Upper lobe of right lung (tissue), 1 donor: ENCODE measurements around the gene ZNF618. TPM values are rescaled to one million over a fixed set of nuclear protein-coding genes. Genes with fewer than 3 reads are reported as not detected.

Source experiments
- ATAC-seq: fragments of 200-7000 bp; cut with Tn5 transposase; one replicate; pipeline ENCODE4 v1.9.1; 2020; ENCODE audit warnings: mild to moderate bottlenecking, moderate library complexity
- DNase-seq: peaks from one replicate; pipeline ENCODE4 v3.0.0-alpha.2; 2020
- H3K27ac ChIP-seq: fragments of 200-600 bp; one replicate; pipeline ENCODE4 v1.8.0; 2022
- H3K27me3 ChIP-seq: fragments of 200-600 bp; one replicate; pipeline ENCODE4 v1.8.0; 2022; ENCODE audit warnings: mild to moderate bottlenecking
- H3K36me3 ChIP-seq: fragments of 200-600 bp; one replicate; pipeline ENCODE4 v1.8.0; 2022
- H3K4me1 ChIP-seq: fragments of 200-600 bp; one replicate; pipeline ENCODE4 v1.8.0; 2022
- H3K4me3 ChIP-seq: fragments of 200-600 bp; one replicate; pipeline ENCODE4 v1.8.0; 2022; ENCODE audit warnings: mild to moderate bottlenecking
- H3K9me3 ChIP-seq: fragments of 200-600 bp; one replicate; pipeline ENCODE4 v1.8.0; 2022
- intact Hi-C: fragments of 100-400 bp; cut with DNase I; formaldehyde crosslinking; loops from one replicate; pipeline ENCODE4 v1.11.0; 2022
- total RNA-seq: library from RNA; stranded (reverse); fragmentation: NEBNext Ultra II Directional; extraction: Animal tissue kit (Norgen Biotek cat#: 25700); gene quantifications from one replicate; pipeline ENCODE4 v1.2.1, GENCODE V29; 2021
- TF ChIP-seq, protein P1 (sequence below): fragments of 200-600 bp; IDR thresholded peaks from one replicate; pipeline ENCODE4 v1.8.0; 2022; ENCODE audit warnings: antibody characterized with exemption
- donor health status: DM: no; HTN: yes; CAD: no; lungs with severe emphysema.

ZNF618 gene
- total RNA-seq, 1 donor from 2014 or later: 9.8 TPM

- Histone ChIP-seq H3K36me3 (no peaks in the 10 kb centered on the region), H3K27me3 (no peaks in the 10 kb centered on the region), H3K4me1 (peaks cover 16% of the 10 kb centered on the region), H3K9me3 (no peaks in the 10 kb centered on the region), H3K27ac (no peak overlapping the region), H3K4me3 (no peak overlapping the region)
- DNase-seq (no peak), ATAC-seq (no peak)
- intact Hi-C loops: no loop called here
- TF ChIP-seq, protein P1, sequence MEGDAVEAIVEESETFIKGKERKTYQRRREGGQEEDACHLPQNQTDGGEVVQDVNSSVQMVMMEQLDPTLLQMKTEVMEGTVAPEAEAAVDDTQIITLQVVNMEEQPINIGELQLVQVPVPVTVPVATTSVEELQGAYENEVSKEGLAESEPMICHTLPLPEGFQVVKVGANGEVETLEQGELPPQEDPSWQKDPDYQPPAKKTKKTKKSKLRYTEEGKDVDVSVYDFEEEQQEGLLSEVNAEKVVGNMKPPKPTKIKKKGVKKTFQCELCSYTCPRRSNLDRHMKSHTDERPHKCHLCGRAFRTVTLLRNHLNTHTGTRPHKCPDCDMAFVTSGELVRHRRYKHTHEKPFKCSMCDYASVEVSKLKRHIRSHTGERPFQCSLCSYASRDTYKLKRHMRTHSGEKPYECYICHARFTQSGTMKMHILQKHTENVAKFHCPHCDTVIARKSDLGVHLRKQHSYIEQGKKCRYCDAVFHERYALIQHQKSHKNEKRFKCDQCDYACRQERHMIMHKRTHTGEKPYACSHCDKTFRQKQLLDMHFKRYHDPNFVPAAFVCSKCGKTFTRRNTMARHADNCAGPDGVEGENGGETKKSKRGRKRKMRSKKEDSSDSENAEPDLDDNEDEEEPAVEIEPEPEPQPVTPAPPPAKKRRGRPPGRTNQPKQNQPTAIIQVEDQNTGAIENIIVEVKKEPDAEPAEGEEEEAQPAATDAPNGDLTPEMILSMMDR: no peak
These were observed 81.8 kb downstream of the ZNF618 start for GRCh38 chr9:113957821-113958341.

DNA sequence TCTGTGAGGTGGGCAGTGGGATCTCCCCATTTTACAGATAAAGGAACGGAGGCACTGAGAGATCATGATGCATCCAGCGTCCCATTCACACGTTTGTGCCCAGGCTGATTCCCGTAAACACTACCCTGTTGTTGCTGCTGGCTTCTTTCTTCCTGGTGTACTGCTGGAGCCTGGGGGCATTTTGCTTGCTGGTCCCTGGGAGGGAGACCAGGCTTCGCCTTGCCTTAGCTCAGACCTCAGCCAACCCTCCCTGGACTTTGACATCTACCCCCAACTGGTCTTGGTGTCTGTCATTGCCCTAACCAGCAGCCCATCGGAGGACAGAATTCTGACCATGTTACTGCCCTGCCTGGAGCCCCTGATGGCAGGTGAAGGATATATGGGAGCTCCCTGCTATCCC, 82.4 kb downstream of the ZNF618 start:
- TF ChIP-seq, protein P1: no peak
- ATAC-seq (no peak), DNase-seq (no peak)
- Histone ChIP-seq H3K27me3 (no peaks in the 10 kb centered on the region), H3K4me1 (peaks cover 16% of the 10 kb centered on the region), H3K36me3 (no peaks in the 10 kb centered on the region), H3K4me3 (no peak overlapping the region), H3K27ac (no peak overlapping the region), H3K9me3 (no peaks in the 10 kb centered on the region)
- intact Hi-C loops: no loop called here

DNA sequence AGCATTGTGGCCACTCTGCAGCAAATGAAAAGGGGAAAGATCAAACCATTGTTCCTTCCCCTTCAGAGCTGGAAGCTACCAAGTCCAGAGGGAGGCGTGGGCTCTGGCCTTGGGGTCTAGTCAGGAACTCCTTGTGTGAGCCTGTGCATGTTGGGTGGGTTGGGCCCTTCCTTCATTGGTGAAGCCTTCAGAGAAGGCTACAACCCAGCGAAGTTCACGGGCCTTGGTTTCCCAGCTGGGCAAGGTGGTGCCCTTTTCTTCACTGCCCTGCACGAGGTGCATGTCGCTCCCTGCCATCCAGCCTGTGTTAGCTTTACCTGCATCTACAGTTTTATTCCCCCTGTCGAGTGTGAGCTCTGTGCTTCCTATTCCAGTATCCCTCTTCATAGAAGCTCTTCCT, 84.7 kb downstream of the ZNF618 start:
- no peak overlapping the region for H3K27ac ChIP-seq
- H3K4me1 ChIP-seq: peaks cover 10% of the 10 kb centered on the region
- no peak for ATAC-seq
- no peaks in the 10 kb centered on the region for H3K27me3 ChIP-seq
- H3K4me3 ChIP-seq: no peak overlapping the region
- H3K9me3 ChIP-seq: no peaks in the 10 kb centered on the region
- TF ChIP-seq, protein P1: no peak
- DNase-seq: no peak
- intact Hi-C loops: no loop called here
- no peaks in the 10 kb centered on the region for H3K36me3 ChIP-seq

GRCh38 chr9:113962396-113962795, 86.3 kb downstream of the ZNF618 start:
- H3K27me3 ChIP-seq: no peaks in the 10 kb centered on the region
- H3K36me3 ChIP-seq: no peaks in the 10 kb centered on the region
- TF ChIP-seq, protein P1: no peak
- H3K4me1 ChIP-seq: peaks cover 7% of the 10 kb centered on the region
- no peak overlapping the region for H3K27ac ChIP-seq
- no peak overlapping the region for H3K4me3 ChIP-seq
- DNase-seq (no peak), ATAC-seq (peak; percentile 17)
- no peaks in the 10 kb centered on the region for H3K9me3 ChIP-seq
- intact Hi-C loops: no loop called here

DNA sequence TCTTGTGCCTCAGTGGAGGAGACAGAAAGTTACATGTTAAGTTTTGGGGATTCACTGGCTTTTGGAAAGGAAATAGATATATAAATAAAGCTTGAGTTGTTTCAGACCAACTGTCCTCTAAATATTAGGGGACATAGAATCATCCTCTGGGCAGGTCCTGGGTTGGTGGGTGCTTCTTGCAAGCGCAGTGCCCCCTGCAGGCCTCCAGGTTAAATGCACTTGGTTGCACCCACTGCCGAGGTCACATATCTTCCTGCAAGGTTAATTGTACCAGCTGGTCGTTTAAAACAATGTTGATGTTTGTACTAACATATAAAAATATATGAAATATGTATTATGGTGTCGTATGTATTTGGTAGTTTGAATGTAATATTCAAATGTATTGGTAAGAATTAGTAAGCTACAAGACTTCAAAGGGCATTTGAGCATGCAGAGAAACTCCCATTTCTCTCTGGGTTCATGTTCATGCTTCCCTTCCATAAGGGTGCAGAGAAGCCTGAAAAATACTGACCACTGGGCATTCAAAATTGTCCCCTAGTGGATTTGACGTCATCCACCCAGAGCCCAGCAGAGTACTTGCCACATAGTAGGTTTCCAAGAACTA, 87.0 kb downstream of the ZNF618 start:
- intact Hi-C loops: no loop called here
- ATAC-seq (peak; percentile 80), DNase-seq (no peak)
- Histone ChIP-seq H3K27ac (no peak overlapping the region), H3K27me3 (no peaks in the 10 kb centered on the region), H3K36me3 (no peaks in the 10 kb centered on the region), H3K4me1 (peaks cover under 1% of the 10 kb centered on the region), H3K4me3 (no peak overlapping the region), H3K9me3 (no peaks in the 10 kb centered on the region)
- TF ChIP-seq, protein P1: peak; percentile 75
